HEK293 (cell line): ENCODE data around the gene KRTAP10-11.

Experiments used
- CTCF ChIA-PET: fragments of 350-600 bp; formaldehyde crosslinking; extraction: SDS; loops from one replicate; lab custom pipeline; 2021; ENCODE audit warnings: antibody characterized with exemption; lab: Yijun Ruan, JAX
- POLR2A ChIA-PET: fragments of 300-600 bp; formaldehyde crosslinking; extraction: SDS; loops from one replicate; lab custom pipeline; 2020; ENCODE audit warnings: antibody characterized with exemption, inconsistent platforms; lab: Yijun Ruan, JAX
- H3K27ac ChIP-seq: fragments of 200-500 bp; sonication (Bioruptor generic); 2 replicates; pipeline ENCODE4 v1.5.1; 2014; ENCODE audit warnings: low read depth, low read length, control low read depth, inconsistent platforms; ENCODE audit errors: extremely low read depth
- H3K36me3 ChIP-seq, 2 experiments: fragments of 200-500 bp in 1 of 2; sonication (Bioruptor generic) in 1 of 2; 1 replicate in 1 of 2; 2 replicates in 1 of 2; pipeline ENCODE4 v1.5.1; 2014 to 2017; ENCODE audit warnings: inconsistent platforms in 2 of 2, low read length in 2 of 2; ENCODE audit not compliant: control insufficient read depth in 2 of 2, insufficient read depth in 1 of 2
- H3K4me1 ChIP-seq: fragments of 200-500 bp; sonication (Bioruptor generic); 2 replicates; pipeline ENCODE4 v1.5.1; 2014; ENCODE audit warnings: mild to moderate bottlenecking, low read length, inconsistent platforms; ENCODE audit not compliant: control insufficient read depth, insufficient read depth
- H3K4me3 ChIP-seq: 2 replicates; pipeline ENCODE4 v1.5.1; 2011; ENCODE audit warnings: low read depth, mild to moderate bottlenecking, control low read depth, low read length, moderate library complexity
- H3K9me3 ChIP-seq: fragments of 200-500 bp; sonication (Bioruptor generic); 2 replicates; pipeline ENCODE4 v1.5.1; 2014; ENCODE audit warnings: low read depth, low read length, inconsistent platforms; ENCODE audit not compliant: control insufficient read depth, insufficient read depth
- BCL6B ChIP-seq: fragments of 450-650 bp; formaldehyde crosslinking; IDR thresholded peaks from 2 replicates; pipeline ENCODE4 v1.5.1; 2017; ENCODE audit warnings: missing biosample characterization, missing genetic modification characterization
- HOXD13 ChIP-seq: sonication (generic); formaldehyde crosslinking; IDR thresholded peaks from 2 replicates; pipeline ENCODE4 v1.8.0; 2022; ENCODE audit warnings: missing genetic modification reagents, borderline replicate concordance
- KLF10 ChIP-seq: fragments of 450-650 bp; IDR thresholded peaks from 2 replicates; pipeline ENCODE4 v1.5.1; 2018; ENCODE audit warnings: missing biosample characterization, mild to moderate bottlenecking, missing genetic modification characterization
- KLF16 ChIP-seq: fragments of 450-650 bp; formaldehyde crosslinking; IDR thresholded peaks from 2 replicates; pipeline ENCODE4 v1.5.1; 2017; ENCODE audit warnings: missing biosample characterization, missing genetic modification characterization
- KLF7 ChIP-seq: fragments of 450-650 bp; formaldehyde crosslinking; IDR thresholded peaks from 2 replicates; pipeline ENCODE4 v1.5.1; 2016; ENCODE audit warnings: missing biosample characterization, missing genetic modification characterization, borderline replicate concordance
- KLF9 ChIP-seq: fragments of 450-650 bp; formaldehyde crosslinking; IDR thresholded peaks from 2 replicates; pipeline ENCODE4 v1.5.1; 2016; ENCODE audit warnings: missing biosample characterization, missing genetic modification characterization, low read depth
- MEIS1 ChIP-seq: sonication (generic); formaldehyde crosslinking; IDR thresholded peaks from 2 replicates; pipeline ENCODE4 v1.8.1; 2022; ENCODE audit warnings: missing genetic modification reagents, mild to moderate bottlenecking, borderline replicate concordance
- REPIN1 ChIP-seq: fragments of 450-650 bp; formaldehyde crosslinking; IDR thresholded peaks from 2 replicates; pipeline ENCODE4 v1.5.1; 2017; ENCODE audit warnings: missing biosample characterization, missing genetic modification characterization, low read depth
- SCRT2 ChIP-seq: fragments of 450-650 bp; formaldehyde crosslinking; IDR thresholded peaks from 2 replicates; pipeline ENCODE4 v1.5.1; 2016; ENCODE audit warnings: missing biosample characterization, missing genetic modification characterization
- ZBTB7A ChIP-seq: fragments of 450-650 bp; formaldehyde crosslinking; IDR thresholded peaks from 2 replicates; pipeline ENCODE4 v1.5.1; 2016; ENCODE audit warnings: low read depth, missing biosample characterization, missing genetic modification characterization
- ZNF10 ChIP-seq: fragments of 450-650 bp; formaldehyde crosslinking; IDR thresholded peaks from 2 replicates; pipeline ENCODE4 v1.5.1; 2017; ENCODE audit warnings: missing biosample characterization, missing genetic modification characterization
- ZNF112 ChIP-seq: fragments of 450-650 bp; formaldehyde crosslinking; IDR thresholded peaks from 2 replicates; pipeline ENCODE4 v1.5.0; 2017; ENCODE audit warnings: missing biosample characterization, missing genetic modification characterization
- ZNF132 ChIP-seq: fragments of 450-650 bp; formaldehyde crosslinking; IDR thresholded peaks from 2 replicates; pipeline ENCODE4 v1.5.1; 2017; ENCODE audit warnings: missing biosample characterization, missing genetic modification characterization, borderline replicate concordance
- ZNF169 ChIP-seq: fragments of 450-650 bp; formaldehyde crosslinking; IDR thresholded peaks from 2 replicates; pipeline ENCODE4 v1.5.1; 2016; ENCODE audit warnings: missing biosample characterization, missing genetic modification characterization
- ZNF211 ChIP-seq: fragments of 450-650 bp; formaldehyde crosslinking; IDR thresholded peaks from 2 replicates; pipeline ENCODE4 v1.5.1; 2016; ENCODE audit warnings: low read depth, missing biosample characterization, missing genetic modification characterization
- ZNF221 ChIP-seq: fragments of 450-650 bp; formaldehyde crosslinking; IDR thresholded peaks from 2 replicates; pipeline ENCODE4 v1.5.1; 2017; ENCODE audit warnings: missing biosample characterization, missing genetic modification characterization, borderline replicate concordance
- ZNF366 ChIP-seq: fragments of 450-650 bp; formaldehyde crosslinking; conservative IDR thresholded peaks from 2 replicates; pipeline ENCODE4 v1.5.1; 2016; ENCODE audit warnings: missing biosample characterization, missing genetic modification characterization
- ZNF404 ChIP-seq: fragments of 450-650 bp; formaldehyde crosslinking; IDR thresholded peaks from 2 replicates; pipeline ENCODE4 v1.5.1; 2017; ENCODE audit warnings: missing biosample characterization, missing genetic modification characterization
- ZNF423 ChIP-seq: fragments of 450-650 bp; formaldehyde crosslinking; IDR thresholded peaks from 2 replicates; pipeline ENCODE4 v1.5.1; 2016; ENCODE audit warnings: missing biosample characterization, missing genetic modification characterization
- ZNF514 ChIP-seq: fragments of 450-650 bp; formaldehyde crosslinking; IDR thresholded peaks from 2 replicates; pipeline ENCODE4 v1.5.1; 2016; ENCODE audit warnings: missing biosample characterization, missing genetic modification characterization
- ZNF521 ChIP-seq: fragments of 450-650 bp; formaldehyde crosslinking; IDR thresholded peaks from 2 replicates; pipeline ENCODE4 v1.5.1; 2017; ENCODE audit warnings: missing biosample characterization, mild to moderate bottlenecking, missing genetic modification characterization
- ZNF548 ChIP-seq: fragments of 450-650 bp; formaldehyde crosslinking; IDR thresholded peaks from 2 replicates; pipeline ENCODE4 v1.5.1; 2016; ENCODE audit warnings: missing biosample characterization, missing genetic modification characterization
- ZNF645 ChIP-seq: fragments of 450-650 bp; formaldehyde crosslinking; IDR thresholded peaks from 2 replicates; pipeline ENCODE4; 2016; ENCODE audit warnings: missing biosample characterization, missing genetic modification characterization
- ZNF660 ChIP-seq: fragments of 450-650 bp; IDR thresholded peaks from 2 replicates; pipeline ENCODE4 v1.5.1; 2018; ENCODE audit warnings: missing biosample characterization, mild to moderate bottlenecking, missing genetic modification characterization
- ZNF768 ChIP-seq: fragments of 450-650 bp; formaldehyde crosslinking; IDR thresholded peaks from 2 replicates; pipeline ENCODE4 v1.5.1; 2018; ENCODE audit warnings: missing biosample characterization, mild to moderate bottlenecking, missing genetic modification characterization
- ZNF791 ChIP-seq: fragments of 450-650 bp; formaldehyde crosslinking; IDR thresholded peaks from 2 replicates; pipeline ENCODE4 v1.5.1; 2016; ENCODE audit warnings: missing biosample characterization, missing genetic modification characterization
- ZSCAN16 ChIP-seq: fragments of 450-650 bp; formaldehyde crosslinking; IDR thresholded peaks from 2 replicates; pipeline ENCODE4 v1.5.1; 2016; ENCODE audit warnings: missing biosample characterization, missing genetic modification characterization
- TF ChIP-seq, protein P1 (sequence below): fragments of 450-650 bp; formaldehyde crosslinking; optimal IDR thresholded peaks from 2 replicates; pipeline ENCODE3; 2016; ENCODE audit warnings: missing biosample characterization, mild to moderate bottlenecking, missing genetic modification characterization
- TF ChIP-seq, protein P2 (sequence below): fragments of 450-650 bp; formaldehyde crosslinking; IDR thresholded peaks from 2 replicates; pipeline ENCODE4 v1.5.1; 2016; ENCODE audit warnings: missing biosample characterization, missing genetic modification characterization
- TF ChIP-seq, protein P3 (sequence below): fragments of 450-650 bp; formaldehyde crosslinking; IDR thresholded peaks from 2 replicates; pipeline ENCODE4 v1.5.1; 2017; ENCODE audit warnings: missing biosample characterization, missing genetic modification characterization

KRTAP10-11 gene

GRCh38 chr21:44614161-44614631 is 32.0 kb upstream of the KRTAP10-11 start (continued):
- TF ChIP-seq ZNF221 (tag by site-specific recombination) = no peak
- TF ChIP-seq ZNF645 (tag by site-specific recombination) = no peak
- no peak for TF ChIP-seq ZNF660
- no peak for TF ChIP-seq ZSCAN16 (tag by site-specific recombination)
- TF ChIP-seq ZNF423 (tag by site-specific recombination) = no peak
- no peak for TF ChIP-seq KLF7 (tag by site-specific recombination)
- no peak for TF ChIP-seq REPIN1 (tag by site-specific recombination)
- TF ChIP-seq KLF16 (tag by site-specific recombination) = no peak
- TF ChIP-seq ZNF211 (tag by site-specific recombination) = no peak
- TF ChIP-seq ZNF366 = no peak
- TF ChIP-seq, protein P1, sequence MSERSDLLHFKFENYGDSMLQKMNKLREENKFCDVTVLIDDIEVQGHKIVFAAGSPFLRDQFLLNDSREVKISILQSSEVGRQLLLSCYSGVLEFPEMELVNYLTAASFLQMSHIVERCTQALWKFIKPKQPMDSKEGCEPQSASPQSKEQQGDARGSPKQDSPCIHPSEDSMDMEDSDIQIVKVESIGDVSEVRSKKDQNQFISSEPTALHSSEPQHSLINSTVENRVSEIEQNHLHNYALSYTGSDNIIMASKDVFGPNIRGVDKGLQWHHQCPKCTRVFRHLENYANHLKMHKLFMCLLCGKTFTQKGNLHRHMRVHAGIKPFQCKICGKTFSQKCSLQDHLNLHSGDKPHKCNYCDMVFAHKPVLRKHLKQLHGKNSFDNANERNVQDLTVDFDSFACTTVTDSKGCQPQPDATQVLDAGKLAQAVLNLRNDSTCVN (tag by site-specific recombination) = no peak

DNA sequence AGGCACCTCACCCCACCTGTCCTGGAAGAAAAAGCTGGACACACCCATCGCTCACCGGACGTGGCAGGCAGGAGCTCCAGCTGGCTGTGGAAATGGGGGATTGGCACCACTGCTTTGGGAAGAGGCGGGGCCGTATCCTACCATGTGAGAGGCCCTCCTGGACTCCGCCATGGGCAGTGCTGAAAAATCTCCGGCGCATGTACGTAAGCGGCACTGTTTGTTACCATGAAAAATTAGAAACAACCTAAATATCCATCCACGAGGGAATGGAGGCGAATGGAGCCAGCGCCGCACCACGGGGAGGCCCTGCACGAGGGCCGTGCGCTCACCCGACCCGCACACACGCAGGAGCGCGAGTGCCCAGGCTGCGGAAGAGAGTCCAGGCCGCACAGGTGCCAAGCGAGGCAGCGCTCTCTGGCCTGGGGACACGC is 31.2 kb upstream of the KRTAP10-11 start:
- POLR2A ChIA-PET = no interaction called here

GRCh38 chr21:44615466-44615865 is 30.7 kb upstream of the KRTAP10-11 start:
- H3K36me3 ChIP-seq = no peaks in the 10 kb centered on the region
- no peaks in the 10 kb centered on the region for H3K4me1 ChIP-seq
- ChIA-PET POLR2A (no interaction called here), CTCF (interaction anchor here (1.1 kb wide), 1 partner anchor 105 kb away, joined by 6 read pairs; no protein-coding TSS in a partner anchor)
- no peak overlapping the region for H3K27ac ChIP-seq
- no peak overlapping the region for H3K4me3 ChIP-seq
- no peaks in the 10 kb centered on the region for H3K9me3 ChIP-seq
- TF ChIP-seq, protein P2, sequence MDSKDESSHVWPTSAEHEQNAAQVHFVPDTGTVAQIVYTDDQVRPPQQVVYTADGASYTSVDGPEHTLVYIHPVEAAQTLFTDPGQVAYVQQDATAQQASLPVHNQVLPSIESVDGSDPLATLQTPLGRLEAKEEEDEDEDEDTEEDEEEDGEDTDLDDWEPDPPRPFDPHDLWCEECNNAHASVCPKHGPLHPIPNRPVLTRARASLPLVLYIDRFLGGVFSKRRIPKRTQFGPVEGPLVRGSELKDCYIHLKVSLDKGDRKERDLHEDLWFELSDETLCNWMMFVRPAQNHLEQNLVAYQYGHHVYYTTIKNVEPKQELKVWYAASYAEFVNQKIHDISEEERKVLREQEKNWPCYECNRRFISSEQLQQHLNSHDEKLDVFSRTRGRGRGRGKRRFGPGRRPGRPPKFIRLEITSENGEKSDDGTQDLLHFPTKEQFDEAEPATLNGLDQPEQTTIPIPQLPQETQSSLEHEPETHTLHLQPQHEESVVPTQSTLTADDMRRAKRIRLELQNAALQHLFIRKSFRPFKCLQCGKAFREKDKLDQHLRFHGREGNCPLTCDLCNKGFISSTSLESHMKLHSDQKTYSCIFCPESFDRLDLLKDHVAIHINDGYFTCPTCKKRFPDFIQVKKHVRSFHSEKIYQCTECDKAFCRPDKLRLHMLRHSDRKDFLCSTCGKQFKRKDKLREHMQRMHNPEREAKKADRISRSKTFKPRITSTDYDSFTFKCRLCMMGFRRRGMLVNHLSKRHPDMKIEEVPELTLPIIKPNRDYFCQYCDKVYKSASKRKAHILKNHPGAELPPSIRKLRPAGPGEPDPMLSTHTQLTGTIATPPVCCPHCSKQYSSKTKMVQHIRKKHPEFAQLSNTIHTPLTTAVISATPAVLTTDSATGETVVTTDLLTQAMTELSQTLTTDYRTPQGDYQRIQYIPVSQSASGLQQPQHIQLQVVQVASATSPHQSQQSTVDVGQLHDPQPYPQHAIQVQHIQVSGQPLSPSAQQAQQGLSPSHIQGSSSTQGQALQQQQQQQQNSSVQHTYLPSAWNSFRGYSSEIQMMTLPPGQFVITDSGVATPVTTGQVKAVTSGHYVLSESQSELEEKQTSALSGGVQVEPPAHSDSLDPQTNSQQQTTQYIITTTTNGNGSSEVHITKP (tag by site-specific recombination) = no peak
- TF ChIP-seq MEIS1 (CRISPR knock-in tag) (no peak), ZNF548 (tag by site-specific recombination) (no peak), ZNF791 (no peak), ZNF514 (tag by site-specific recombination) (no peak), ZNF521 (tag by site-specific recombination) (no peak), ZNF404 (no peak), ZNF112 (no peak)

More for the DNA sequence above, 31.2 kb upstream of the KRTAP10-11 start:
- no peak overlapping the region for H3K4me3 ChIP-seq
- CTCF ChIA-PET = interaction anchor here (0.7 to 1.1 kb wide), 2 partner anchors 62 to 104 kb away, joined by 3 to 6 read pairs; no protein-coding TSS in a partner anchor
- H3K36me3 ChIP-seq = no peaks in the 10 kb centered on the region
- TF ChIP-seq ZNF10 (tag by site-specific recombination) (no peak), HOXD13 (CRISPR knock-in tag) (no peak), ZNF768 (tag by site-specific recombination) (no peak), KLF10 (tag by site-specific recombination) (no peak), ZNF132 (tag by site-specific recombination) (no peak), BCL6B (tag by site-specific recombination) (no peak), KLF9 (tag by site-specific recombination) (no peak), SCRT2 (tag by site-specific recombination) (no peak), ZNF169 (tag by site-specific recombination) (no peak), ZBTB7A (tag by site-specific recombination) (no peak)
- TF ChIP-seq, protein P3, sequence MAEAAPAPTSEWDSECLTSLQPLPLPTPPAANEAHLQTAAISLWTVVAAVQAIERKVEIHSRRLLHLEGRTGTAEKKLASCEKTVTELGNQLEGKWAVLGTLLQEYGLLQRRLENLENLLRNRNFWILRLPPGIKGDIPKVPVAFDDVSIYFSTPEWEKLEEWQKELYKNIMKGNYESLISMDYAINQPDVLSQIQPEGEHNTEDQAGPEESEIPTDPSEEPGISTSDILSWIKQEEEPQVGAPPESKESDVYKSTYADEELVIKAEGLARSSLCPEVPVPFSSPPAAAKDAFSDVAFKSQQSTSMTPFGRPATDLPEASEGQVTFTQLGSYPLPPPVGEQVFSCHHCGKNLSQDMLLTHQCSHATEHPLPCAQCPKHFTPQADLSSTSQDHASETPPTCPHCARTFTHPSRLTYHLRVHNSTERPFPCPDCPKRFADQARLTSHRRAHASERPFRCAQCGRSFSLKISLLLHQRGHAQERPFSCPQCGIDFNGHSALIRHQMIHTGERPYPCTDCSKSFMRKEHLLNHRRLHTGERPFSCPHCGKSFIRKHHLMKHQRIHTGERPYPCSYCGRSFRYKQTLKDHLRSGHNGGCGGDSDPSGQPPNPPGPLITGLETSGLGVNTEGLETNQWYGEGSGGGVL (tag by site-specific recombination) = no peak
- no peak overlapping the region for H3K27ac ChIP-seq
- no peaks in the 10 kb centered on the region for H3K4me1 ChIP-seq
- H3K9me3 ChIP-seq = no peaks in the 10 kb centered on the region
